GM18951 (cell line): ENCODE results near the gene PCSK6.

ENCODE experiments used
- POLR2A ChIP-seq: IDR thresholded peaks from 4 replicates; pipeline ENCODE4 v1.6.1; 2011; ENCODE audit warnings: mild to moderate bottlenecking; ENCODE audit not compliant: insufficient read length, insufficient read depth; ENCODE audit errors: extremely low read depth
- in situ Hi-C: fragments of 300-500 bp; cut with MboI; formaldehyde crosslinking; loops from one replicate; pipeline ENCODE4 v1.12.0; 2022; ENCODE audit warnings: low sequenced_read_pairs, mixed read lengths, inconsistent platforms; ENCODE audit not compliant: unreplicated experiment

The PCSK6 gene

GRCh38 chr15:101397521-101398003 is 91.9 kb downstream of the PCSK6 start:
- TF ChIP-seq POLR2A: no peak
- in situ Hi-C loops: no loop called here

GRCh38 chr15:101396484-101397261 is 92.8 kb downstream of the PCSK6 start:
- in situ Hi-C loops: no loop called here
- TF ChIP-seq POLR2A: no peak

- no peak for TF ChIP-seq POLR2A
- in situ Hi-C loops: no loop called here
Measured at GRCh38 chr15:101394654-101395053, 94.9 kb downstream of the PCSK6 start.

GRCh38 chr15:101394056-101394630 is 95.4 kb downstream of the PCSK6 start:
- in situ Hi-C loops: no loop called here
- TF ChIP-seq POLR2A: no peak

- in situ Hi-C loops: no loop called here
- TF ChIP-seq POLR2A: no peak
Measured at GRCh38 chr15:101393172-101393571, 96.3 kb downstream of the PCSK6 start.

GRCh38 chr15:101391981-101392640 is 97.4 kb downstream of the PCSK6 start:
- in situ Hi-C loops: no loop called here
- TF ChIP-seq POLR2A: no peak

GRCh38 chr15:101391431-101391830 is 98.1 kb downstream of the PCSK6 start:
- TF ChIP-seq POLR2A: no peak
- in situ Hi-C loops: no loop called here

- in situ Hi-C loops: no loop called here
- TF ChIP-seq POLR2A: no peak
Measured at GRCh38 chr15:101390462-101390861, 99.0 kb downstream of the PCSK6 start.

- in situ Hi-C loops: no loop called here
- no peak for TF ChIP-seq POLR2A
Measured at GRCh38 chr15:101390060-101390459, 99.4 kb downstream of the PCSK6 start.

- in situ Hi-C loops: no loop called here
- TF ChIP-seq POLR2A: no peak
Measured at GRCh38 chr15:101389362-101389761, 100.1 kb downstream of the PCSK6 start.

- in situ Hi-C loops: no loop called here
- TF ChIP-seq POLR2A: no peak
Measured at GRCh38 chr15:101388046-101388445, 101.5 kb downstream of the PCSK6 start.

GRCh38 chr15:101387574-101387973 is 101.9 kb downstream of the PCSK6 start:
- no peak for TF ChIP-seq POLR2A
- in situ Hi-C loops: no loop called here

GRCh38 chr15:101386967-101387366 is 102.5 kb downstream of the PCSK6 start:
- no peak for TF ChIP-seq POLR2A
- in situ Hi-C loops: no loop called here

- in situ Hi-C loops: no loop called here
- no peak for TF ChIP-seq POLR2A
Measured at GRCh38 chr15:101386006-101386405, 103.5 kb downstream of the PCSK6 start.
